Lower leg skin (tissue), 4 donors: Measurements from ENCODE around the gene ANXA6. TPM values are rescaled to one million over a fixed set of nuclear protein-coding genes. Genes with fewer than 3 reads are reported as not detected.
A peak's percentile ranks its signal among the peaks of the same experiment; 100 is the strongest.

Experiments used
- DNase-seq, 2 donors: peaks; one replicate each; pipeline ENCODE4 v3.0.0-alpha.2; 2019; ENCODE audit warnings: low spot score in 2 of 2
- H3K4me3 ChIP-seq: fragments of 200-600 bp; sonication (generic); 2 replicates; pipeline ENCODE4 v1.5.1; 2017; ENCODE audit warnings: mild to moderate bottlenecking, low read depth; ENCODE audit not compliant: poor library complexity, severe bottlenecking
- POLR2A ChIP-seq, 2 donors: fragments of 450-650 bp; IDR thresholded peaks; one replicate each; pipeline ENCODE4 v1.6.1; 2016 to 2017; ENCODE audit warnings: antibody characterized with exemption in 2 of 2, mild to moderate bottlenecking in 1 of 2, moderate library complexity in 1 of 2
- WGBS, 2 donors: methylation state at CpG; one replicate each; pipeline ENCODE4 v1.1.5; 2018; 5-methylcytosine and 5-hydroxymethylcytosine counted together
- intact Hi-C: fragments of 100-400 bp; cut with DNase I; formaldehyde crosslinking; loops from one replicate; pipeline ENCODE4 v1.15.0; 2023; ENCODE audit warnings: low total_unique reads
- total RNA-seq, 4 donors: library from RNA; depleted of rRNA; stranded (reverse); fragments of >200 nt; gene quantifications; one replicate each; pipeline ENCODE4 v1.1.0, GENCODE V29; 2016
- TF ChIP-seq, protein P1 (sequence below), 3 donors: fragments of 450-650 bp; IDR thresholded peaks; one replicate each; pipeline ENCODE4 v1.5.1; 2016; ENCODE audit warnings: antibody characterized with exemption in 3 of 3, mild to moderate bottlenecking in 3 of 3, moderate library complexity in 2 of 3

The ANXA6 gene
- total RNA-seq, 4 donors from 2014 or later: 34.2 to 68.4 (median 43.3) TPM

DNA sequence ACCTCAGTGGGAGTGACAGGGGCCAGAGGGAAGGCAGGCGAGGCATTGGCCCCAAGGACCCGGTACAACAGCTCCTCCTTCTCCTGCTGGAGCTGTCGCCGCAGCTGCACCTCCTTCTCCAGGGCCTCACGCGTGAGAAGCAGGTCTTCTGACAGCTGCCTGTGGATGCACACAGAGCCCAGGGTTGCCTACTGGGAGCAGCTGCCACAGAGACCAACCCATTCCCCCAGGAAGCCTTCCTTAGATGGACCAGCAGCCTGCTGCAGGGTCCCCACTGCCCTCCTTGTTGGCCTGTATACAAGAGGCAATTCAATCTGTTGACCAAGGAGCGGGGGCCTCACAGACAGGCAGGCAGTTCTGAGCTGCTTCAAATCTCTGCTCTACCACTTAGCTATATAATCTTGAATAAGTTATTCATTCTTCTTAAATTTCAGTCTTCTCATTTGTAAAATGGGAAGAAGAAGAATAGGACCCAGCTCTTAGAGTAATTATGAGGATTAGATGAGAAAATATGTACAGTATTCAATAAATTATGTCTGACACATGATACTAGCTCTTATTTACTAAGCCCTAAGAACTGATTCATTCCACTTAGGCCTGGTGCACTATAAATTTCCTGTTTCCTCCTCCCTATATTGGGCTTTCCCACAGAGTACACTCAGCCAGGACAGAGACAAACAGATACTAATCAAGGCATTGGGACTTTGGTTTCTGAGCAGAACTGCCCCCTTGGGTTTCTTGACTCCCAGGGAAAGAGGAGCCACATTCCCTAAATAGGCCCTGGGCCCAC is 26.1 kb upstream of the ANXA6 start:
- no peak overlapping the region for H3K4me3 ChIP-seq
- intact Hi-C loops: no loop called here
- peak in 1 of 2 donors; percentile 36 for DNase-seq
- TF ChIP-seq, protein P1, sequence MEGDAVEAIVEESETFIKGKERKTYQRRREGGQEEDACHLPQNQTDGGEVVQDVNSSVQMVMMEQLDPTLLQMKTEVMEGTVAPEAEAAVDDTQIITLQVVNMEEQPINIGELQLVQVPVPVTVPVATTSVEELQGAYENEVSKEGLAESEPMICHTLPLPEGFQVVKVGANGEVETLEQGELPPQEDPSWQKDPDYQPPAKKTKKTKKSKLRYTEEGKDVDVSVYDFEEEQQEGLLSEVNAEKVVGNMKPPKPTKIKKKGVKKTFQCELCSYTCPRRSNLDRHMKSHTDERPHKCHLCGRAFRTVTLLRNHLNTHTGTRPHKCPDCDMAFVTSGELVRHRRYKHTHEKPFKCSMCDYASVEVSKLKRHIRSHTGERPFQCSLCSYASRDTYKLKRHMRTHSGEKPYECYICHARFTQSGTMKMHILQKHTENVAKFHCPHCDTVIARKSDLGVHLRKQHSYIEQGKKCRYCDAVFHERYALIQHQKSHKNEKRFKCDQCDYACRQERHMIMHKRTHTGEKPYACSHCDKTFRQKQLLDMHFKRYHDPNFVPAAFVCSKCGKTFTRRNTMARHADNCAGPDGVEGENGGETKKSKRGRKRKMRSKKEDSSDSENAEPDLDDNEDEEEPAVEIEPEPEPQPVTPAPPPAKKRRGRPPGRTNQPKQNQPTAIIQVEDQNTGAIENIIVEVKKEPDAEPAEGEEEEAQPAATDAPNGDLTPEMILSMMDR (IDR thresholded peaks at IDR 0.05): no peak
- no peak for TF ChIP-seq POLR2A (IDR thresholded peaks at IDR 0.05)
- WGBS, 2 donors: 84 to 86% methylated on average over 7 of the region's 7 CpGs

DNA sequence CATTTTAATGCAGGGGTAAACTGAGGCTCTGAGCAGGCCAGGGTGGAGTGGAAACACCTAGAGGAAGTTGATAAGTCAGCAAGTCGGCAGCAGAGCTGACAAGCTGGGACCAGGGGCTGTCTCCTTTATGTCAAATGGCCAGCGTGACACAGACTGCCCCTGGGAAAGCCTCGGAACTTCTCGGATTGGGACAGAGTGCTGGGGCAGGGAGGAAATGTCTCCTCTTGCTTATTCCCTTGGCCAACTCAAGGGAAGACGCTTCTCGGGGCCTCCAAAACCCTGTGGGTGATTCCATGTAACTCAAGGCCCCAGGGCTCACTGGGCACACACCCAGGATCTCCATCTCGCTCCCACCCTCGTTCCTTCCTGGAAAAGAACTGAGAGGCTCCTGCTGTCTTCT is 25.4 kb upstream of the ANXA6 start:
- DNase-seq: peak in 1 of 2 donors; percentile 39
- TF ChIP-seq, protein P1 (IDR thresholded peaks at IDR 0.05): no peak
- TF ChIP-seq POLR2A (IDR thresholded peaks at IDR 0.05): no peak
- no peak overlapping the region for H3K4me3 ChIP-seq
- intact Hi-C loops: no loop called here
- WGBS, 2 donors: 81 to 85% methylated on average over 8 of the region's 8 CpGs

DNA sequence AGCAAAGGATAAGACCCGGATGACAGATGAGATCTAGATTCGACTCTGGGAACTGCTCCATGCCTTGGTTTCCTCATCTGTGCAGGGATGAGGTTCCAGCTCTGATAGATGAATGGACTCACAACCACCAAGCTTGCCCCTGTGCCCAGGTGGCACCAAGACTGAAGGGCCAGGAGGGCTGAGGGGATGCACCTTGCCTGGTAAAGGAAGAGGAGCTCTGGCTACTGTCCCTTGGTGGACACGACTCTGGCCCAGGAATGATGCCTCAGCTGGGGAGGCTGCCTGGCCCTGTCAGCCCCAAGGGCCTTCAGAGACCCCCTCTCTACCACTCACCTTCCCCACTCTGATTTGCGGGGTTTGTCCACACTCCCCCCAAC is 24.9 kb upstream of the ANXA6 start:
- WGBS, 2 donors: 90 to 91% methylated on average over 4 of the region's 4 CpGs
- peak in 1 of 2 donors; percentile 67 for DNase-seq
- no peak overlapping the region for H3K4me3 ChIP-seq
- intact Hi-C loops: no loop called here
- TF ChIP-seq, protein P1 (IDR thresholded peaks at IDR 0.05): no peak
- TF ChIP-seq POLR2A (IDR thresholded peaks at IDR 0.05): no peak

GRCh38 chr5:151181818-151182523 is 24.4 kb upstream of the ANXA6 start:
- WGBS, 2 donors: 74 to 79% methylated on average over 4 of the region's 4 CpGs
- intact Hi-C loops: no loop called here
- peak in 1 of 2 donors; percentile 45 for DNase-seq

GRCh38 chr5:151180291-151180690 is 22.7 kb upstream of the ANXA6 start:
- 85 to 88% methylated on average over 6 of the region's 6 CpGs for WGBS, 2 donors
- no peak overlapping the region for H3K4me3 ChIP-seq
- DNase-seq: peak in 1 of 2 donors; percentile 40
- intact Hi-C loops: no loop called here
- TF ChIP-seq, protein P1 (IDR thresholded peaks at IDR 0.05): no peak
- no peak for TF ChIP-seq POLR2A (IDR thresholded peaks at IDR 0.05)

More at GRCh38 chr5:151181818-151182523, 24.4 kb upstream of the ANXA6 start:
- TF ChIP-seq POLR2A (IDR thresholded peaks at IDR 0.05): no peak
- TF ChIP-seq, protein P1 (IDR thresholded peaks at IDR 0.05): no peak
- H3K4me3 ChIP-seq: no peak overlapping the region
